ENCODE results near the gene BRD4.
A peak's percentile ranks its signal among the peaks of the same experiment; 100 is the strongest.

BRD4 gene

GRCh38 chr19:15305582-15306334, 26.6 kb downstream of the BRD4 start:
- no peak overlapping the region for H3K4me3 ChIP-seq
- no peak overlapping the region for H3K27ac ChIP-seq
- no peak for TF ChIP-seq CTCF (IDR thresholded peaks at IDR 0.05)
- no peak for DNase-seq (ENCODE audit: low spot score)

GRCh38 chr19:15304140-15304705, 28.1 kb downstream of the BRD4 start:
- H3K4me3 ChIP-seq, result peak overlapping the region; percentile 33
- no peak for DNase-seq (ENCODE audit: low spot score)
- TF ChIP-seq CTCF (IDR thresholded peaks at IDR 0.05), result no peak
- H3K27ac ChIP-seq, result peak overlapping the region; percentile 31 to 41

- no peak for TF ChIP-seq CTCF (IDR thresholded peaks at IDR 0.05)
- Histone ChIP-seq H3K4me3 (peak overlapping the region; percentile 33), H3K27ac (peak overlapping the region; percentile 1 to 13)
- no peak for DNase-seq (ENCODE audit: low spot score)
Observed at GRCh38 chr19:15303105-15303780, 29.1 kb downstream of the BRD4 start.

DNA sequence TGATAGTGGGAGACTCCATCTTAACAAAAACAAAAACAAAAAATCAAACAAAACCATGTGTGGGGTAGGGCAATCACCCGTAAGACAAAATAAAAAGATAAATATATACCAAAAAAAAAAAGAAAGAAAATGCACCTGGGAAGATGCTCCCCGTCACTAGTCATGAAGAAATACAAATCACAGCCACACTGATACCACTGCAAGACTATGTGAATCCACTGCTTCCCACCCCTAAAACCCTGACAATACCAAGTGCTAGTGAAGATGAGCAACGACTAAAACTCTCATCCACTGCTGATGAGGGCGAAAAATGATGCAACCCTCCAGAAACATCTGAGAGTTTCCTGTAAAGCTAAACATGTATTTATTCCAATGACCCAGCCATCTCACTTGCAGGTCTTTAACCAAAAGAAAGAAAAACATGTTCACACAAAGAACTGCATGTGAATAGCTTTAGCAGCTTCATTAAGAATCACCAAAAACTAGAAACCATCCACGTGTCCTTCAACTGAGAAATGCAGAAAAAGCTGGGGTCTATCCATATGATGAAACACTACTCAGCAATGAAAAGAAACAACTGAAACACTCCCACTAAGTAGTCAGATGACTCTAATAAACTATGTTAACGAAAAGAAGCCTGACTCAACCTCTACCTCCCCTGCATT, 31.7 kb downstream of the BRD4 start:
- no peak for DNase-seq (ENCODE audit: low spot score)
- Histone ChIP-seq H3K27ac (no peak overlapping the region), H3K4me3 (no peak overlapping the region)
- TF ChIP-seq CTCF (IDR thresholded peaks at IDR 0.05), result no peak

GRCh38 chr19:15299568-15300409, 32.5 kb downstream of the BRD4 start:
- Histone ChIP-seq H3K27ac (peak overlapping the region; percentile 30 to 49), H3K4me3 (no peak overlapping the region)
- TF ChIP-seq CTCF (IDR thresholded peaks at IDR 0.05), result no peak
- DNase-seq (ENCODE audit: low spot score), result no peak

GRCh38 chr19:15298847-15299567, 33.3 kb downstream of the BRD4 start:
- no peak for TF ChIP-seq CTCF (IDR thresholded peaks at IDR 0.05)
- DNase-seq (ENCODE audit: low spot score), result no peak
- peak overlapping the region in 1 of 2 donors; percentile 49 for H3K27ac ChIP-seq
- no peak overlapping the region for H3K4me3 ChIP-seq

Measured in coronary artery (tissue), 2 donors.